HepG2 (cell line): ENCODE data around the gene STXBP4. TPM values are rescaled to one million over a fixed set of nuclear protein-coding genes. Genes with fewer than 3 reads are reported as not detected.

Experiments used
- ATAC-seq: fragments of 200-7000 bp; cut with Tn5 transposase; 3 replicates; pipeline ENCODE4 v1.9.1; 2020; ENCODE audit warnings: mild to moderate bottlenecking, moderate library complexity
- BruUV-seq: library from RNA; stranded (reverse); fragments of 400-500 nt; replicated peaks from 2 replicates; lab custom pipeline; 2021; lab: Mats Ljungman, UMichigan
- CTCF ChIA-PET: fragments of 300-600 bp; formaldehyde crosslinking; extraction: SDS; loops from one replicate; lab custom pipeline; 2021; ENCODE audit warnings: low total read pairs, inconsistent platforms, low intra/inter-chr PET ratio; lab: Yijun Ruan, JAX
- POLR2A ChIA-PET: fragments of 350-600 bp; sonication (Branson Sonifier 250); formaldehyde crosslinking; loops from one replicate; lab custom pipeline; 2020; ENCODE audit warnings: antibody characterized with exemption, inconsistent platforms; lab: Yijun Ruan, JAX
- DNase-seq: peaks from one replicate; pipeline ENCODE4 v3.0.0-alpha.2; 2015; ENCODE audit warnings: low spot score
- FAIRE-seq: peaks from 3 replicates; lab custom pipeline; 2011; peaks lifted over from hg19 to GRCh38; lab: Jason Lieb, UNC
- H2AFZ ChIP-seq: one replicate; pipeline ENCODE4 v1.6.1; 2011; ENCODE audit warnings: low read length, inconsistent platforms
- H3K27ac ChIP-seq: fragments of 300-600 bp; 3 replicates; pipeline ENCODE4 v1.8.0; 2011; ENCODE audit warnings: mixed run types, mild to moderate bottlenecking, mixed read lengths, low read length, inconsistent platforms; ENCODE audit not compliant: insufficient read depth; ENCODE audit errors: extremely low read length
- H3K27me3 ChIP-seq, 2 experiments: fragments of 200-600 bp in 1 of 2; 2 replicates in 1 of 2; 3 replicates in 1 of 2; pipeline versions ENCODE4 v1.6.0 to v1.8.0; 2011; ENCODE audit warnings: low read length in 2 of 2, mild to moderate bottlenecking in 2 of 2, moderate library complexity in 2 of 2, inconsistent platforms in 1 of 2; ENCODE audit not compliant: insufficient read depth in 2 of 2, control insufficient read depth in 1 of 2
- H3K36me3 ChIP-seq, 2 experiments: fragments of 200-600 bp in 1 of 2; replicated peaks in 1 of 2; 2 replicates in 1 of 2; 3 replicates in 1 of 2; pipeline versions ENCODE4 v1.5.1 to v1.8.0; 2011; ENCODE audit warnings: low read length in 2 of 2, inconsistent platforms in 1 of 2; ENCODE audit not compliant: insufficient read depth in 2 of 2, control insufficient read depth in 1 of 2
- H3K4me1 ChIP-seq: 2 replicates; pipeline ENCODE4 v1.5.1; 2012; ENCODE audit warnings: low read length, inconsistent platforms; ENCODE audit not compliant: insufficient read depth
- H3K4me2 ChIP-seq: 2 replicates; pipeline ENCODE4 v1.6.0; 2011; ENCODE audit warnings: low read depth, low read length, inconsistent platforms
- H3K4me3 ChIP-seq, 3 experiments: fragments of 200-600 bp in 1 of 3; sonication (generic), shearing (Covaris generic) in 1 of 3; replicated peaks in 1 of 3; 2 replicates each; pipeline ENCODE4 v1.5.1; 2011 to 2016; ENCODE audit warnings: low read length in 3 of 3, inconsistent platforms in 2 of 3, low read depth in 2 of 3, mild to moderate bottlenecking in 2 of 3, control low read depth in 1 of 3, mixed read lengths in 1 of 3; ENCODE audit not compliant: insufficient read depth in 1 of 3
- H3K79me2 ChIP-seq: one replicate; pipeline ENCODE4 v1.6.1; 2011; ENCODE audit warnings: low read length, inconsistent platforms; ENCODE audit not compliant: insufficient read depth
- H3K9ac ChIP-seq: 2 replicates; pipeline ENCODE4 v1.6.0; 2011; ENCODE audit warnings: mild to moderate bottlenecking, low read depth, low read length, inconsistent platforms; ENCODE audit not compliant: insufficient read depth
- H3K9me3 ChIP-seq: 2 replicates; pipeline ENCODE4 v1.5.1; 2012; ENCODE audit warnings: mild to moderate bottlenecking, low read length
- H4K20me1 ChIP-seq: 2 replicates; pipeline ENCODE4 v1.6.0; 2011; ENCODE audit warnings: inconsistent platforms, mild to moderate bottlenecking, low read length, moderate library complexity; ENCODE audit not compliant: insufficient read depth
- CHD4 ChIP-seq: fragments of 200-600 bp; sonication (generic); IDR thresholded peaks from 2 replicates; pipeline ENCODE4 v1.7.0; 2017; ENCODE audit warnings: mild to moderate bottlenecking, low read length, borderline replicate concordance
- ISX ChIP-seq: sonication (generic); formaldehyde crosslinking; conservative IDR thresholded peaks from 2 replicates; pipeline ENCODE4 v1.5.0; 2020; ENCODE audit warnings: missing genetic modification reagents
- ONECUT2 ChIP-seq: sonication (generic); formaldehyde crosslinking; IDR thresholded peaks from 2 replicates; pipeline ENCODE4 v1.4.0; 2020; ENCODE audit warnings: missing genetic modification reagents
- SPEN ChIP-seq: sonication (generic); formaldehyde crosslinking; IDR thresholded peaks from 2 replicates; pipeline ENCODE4 v1.5.1; 2020; ENCODE audit warnings: low read depth, mild to moderate bottlenecking, missing genetic modification reagents
- ZFAT ChIP-seq: sonication (generic); formaldehyde crosslinking; conservative IDR thresholded peaks from 2 replicates; pipeline ENCODE4 v1.8.1; 2023; ENCODE audit warnings: missing genetic modification reagents, inconsistent platforms
- ZNF329 ChIP-seq: sonication (generic); formaldehyde crosslinking; IDR thresholded peaks from 2 replicates; pipeline ENCODE4 v1.9.0; 2021; ENCODE audit warnings: low read depth, mild to moderate bottlenecking, missing genetic modification reagents
- WGBS: methylation state at CpG from one replicate; pipeline ENCODE4 v1.1.6; 2017; ENCODE audit warnings: low lambda C conversion rate; 5-methylcytosine and 5-hydroxymethylcytosine counted together
- in situ Hi-C: cut with HindIII; loops from 2 replicates; pipeline ENCODE4 v1.10.0; 2017; ENCODE audit warnings: low pct_unique_long_range_greater_than_20kb; ENCODE audit not compliant: extremely low pct_ligation_motif_present
- intact Hi-C: fragments of 100-400 bp; cut with micrococcal nuclease; formaldehyde crosslinking; loops from one replicate; pipeline ENCODE4 v1.10.0; 2022; ENCODE audit not compliant: unreplicated experiment
- polyA plus RNA-seq, 8 experiments: library from polyadenylated mRNA; depleted of rRNA in 3 of 8; stranded (reverse) in 7 of 8; unstranded in 1 of 8; fragments of >200 nt; fragmentation: Illumina TruSeq in 4 of 8; extraction: Trizol in 4 of 8; gene quantifications; 2 replicates each; pipeline versions ENCODE4 v1.2.1 to v1.2.3, GENCODE V29; 2011 to 2016; ENCODE audit warnings: low read depth in 4 of 8, missing spikeins in 1 of 8, mixed read lengths in 1 of 8; ENCODE audit not compliant: insufficient read depth in 1 of 8
- total RNA-seq, 5 experiments: library from RNA; depleted of rRNA; stranded (reverse); fragments of >200 nt; fragmentation: Illumina TruSeq; extraction: Trizol; gene quantifications; 2 replicates each; pipeline ENCODE4 v1.2.3, GENCODE V29; 2016; ENCODE audit warnings: low read depth in 1 of 5
- TF ChIP-seq, protein P1 (sequence below): IDR thresholded peaks from 2 replicates; pipeline ENCODE4 v1.6.1; 2012; ENCODE audit warnings: low read depth, low read length, improper control_type of control experiment
- TF ChIP-seq, protein P2 (sequence below): IDR thresholded peaks from 2 replicates; pipeline ENCODE4 v1.6.1; 2016; ENCODE audit warnings: low read depth, missing genetic modification reagents, missing compliant biosample characterization
- TF ChIP-seq, protein P3 (sequence below): sonication (generic); formaldehyde crosslinking; IDR thresholded peaks from 2 replicates; pipeline ENCODE4; 2020; ENCODE audit warnings: missing genetic modification reagents, mild to moderate bottlenecking, borderline replicate concordance
- TF ChIP-seq, protein P4 (sequence below): sonication (generic); formaldehyde crosslinking; IDR thresholded peaks from 2 replicates; pipeline ENCODE4 v1.9.0; 2021; ENCODE audit warnings: missing genetic modification reagents, borderline replicate concordance

Gene STXBP4
- total and polyA plus RNA-seq, 2 of the 13 experiments (the other 11 are each of a cell fraction or from before 2014, with no cell fraction given) = 8.5 to 36.1 TPM

DNA sequence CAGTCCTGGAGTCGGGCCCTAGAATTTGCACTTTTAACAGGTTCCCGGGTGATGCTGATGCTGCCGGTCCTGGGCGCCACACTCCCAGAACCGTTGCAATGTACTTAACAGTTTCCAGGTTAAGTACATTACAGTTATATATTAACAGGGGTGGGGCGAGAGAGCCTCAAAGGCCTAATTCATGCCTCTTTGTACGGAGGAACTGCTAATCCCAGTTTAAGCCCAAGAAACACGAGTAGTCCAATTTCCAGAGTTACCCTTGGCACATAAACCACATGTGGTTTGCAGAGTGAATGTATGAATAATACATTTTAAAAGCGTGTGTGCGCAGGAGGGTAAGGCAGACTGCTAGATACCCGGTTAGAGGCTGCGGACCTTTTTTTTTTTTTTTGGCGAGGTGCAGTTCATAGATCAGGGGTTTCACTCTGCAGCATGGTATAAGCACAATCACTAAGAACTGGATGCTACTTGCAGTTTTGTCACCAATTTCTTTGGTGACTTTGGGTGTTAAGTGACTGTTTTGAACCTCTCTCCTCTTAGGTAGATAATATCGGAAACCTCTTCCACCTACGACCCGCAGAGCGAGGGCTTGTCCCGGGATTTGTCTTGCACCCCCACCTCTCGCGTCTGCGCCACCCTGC is 824 bp upstream of the STXBP4 start:
- Histone ChIP-seq H3K79me2 (peaks cover 80% of the 10 kb centered on the region), H3K27ac (peak overlapping the region; percentile 82), H3K9ac (peak overlapping the region; percentile 92), H3K9me3 (no peaks in the 10 kb centered on the region), H3K36me3 (peaks cover 1 to 29% of the 10 kb centered on the region in 2 experiments; a peak in 4 of 5 replicates), H4K20me1 (peaks cover 5% of the 10 kb centered on the region), H3K27me3 (no peaks in the 10 kb centered on the region; a peak in 1 of 5 replicates), H3K4me3 (peak overlapping the region; percentile 79 to 99 (median 93)), H3K4me1 (peaks cover 61% of the 10 kb centered on the region), H2AFZ (peak overlapping the region; percentile 13), H3K4me2 (peak overlapping the region; percentile 91)
- TSS peak; percentile 51 for BruUV-seq
- WGBS = under 1% methylated on average over 21 of the region's 21 CpGs
- CTCF ChIA-PET = no interaction called here
- in situ Hi-C loops (no loop called here), intact Hi-C loops (loop anchor here (1.0 to 10.0 kb wide), 2 partner anchors 64 to 317 kb away; no protein-coding TSS in a partner anchor)
- POLR2A ChIA-PET = interaction anchor here (1.0 to 1.5 kb wide), 2 partner anchors 38 to 466 kb away, joined by 3 to 5 read pairs; no protein-coding TSS in a partner anchor
- DNase-seq (peak; percentile 83), ATAC-seq (peak; percentile 70), FAIRE-seq (peak; percentile 68)
- TF ChIP-seq, protein P1, sequence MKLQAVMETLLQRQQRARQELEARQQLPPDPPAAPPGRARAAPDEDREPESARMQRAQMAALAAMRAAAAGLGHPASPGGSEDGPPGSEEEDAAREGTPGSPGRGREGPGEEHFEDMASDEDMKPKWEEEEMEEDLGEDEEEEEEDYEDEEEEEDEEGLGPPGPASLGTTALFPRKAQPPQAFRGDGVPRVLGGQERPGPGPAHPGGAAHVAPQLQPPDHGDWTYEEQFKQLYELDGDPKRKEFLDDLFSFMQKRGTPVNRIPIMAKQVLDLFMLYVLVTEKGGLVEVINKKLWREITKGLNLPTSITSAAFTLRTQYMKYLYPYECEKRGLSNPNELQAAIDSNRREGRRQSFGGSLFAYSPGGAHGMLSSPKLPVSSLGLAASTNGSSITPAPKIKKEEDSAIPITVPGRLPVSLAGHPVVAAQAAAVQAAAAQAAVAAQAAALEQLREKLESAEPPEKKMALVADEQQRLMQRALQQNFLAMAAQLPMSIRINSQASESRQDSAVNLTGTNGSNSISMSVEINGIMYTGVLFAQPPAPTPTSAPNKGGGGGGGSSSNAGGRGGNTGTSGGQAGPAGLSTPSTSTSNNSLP = peak; percentile 29; the same call in 1 of the 2 replicates
- TF ChIP-seq ISX (CRISPR knock-in tag) (no peak), ZFAT (no peak), SPEN (no peak), ZNF329 (CRISPR knock-in tag) (no peak), ONECUT2 (CRISPR knock-in tag) (no peak), CHD4 (no peak)
- TF ChIP-seq, protein P2, sequence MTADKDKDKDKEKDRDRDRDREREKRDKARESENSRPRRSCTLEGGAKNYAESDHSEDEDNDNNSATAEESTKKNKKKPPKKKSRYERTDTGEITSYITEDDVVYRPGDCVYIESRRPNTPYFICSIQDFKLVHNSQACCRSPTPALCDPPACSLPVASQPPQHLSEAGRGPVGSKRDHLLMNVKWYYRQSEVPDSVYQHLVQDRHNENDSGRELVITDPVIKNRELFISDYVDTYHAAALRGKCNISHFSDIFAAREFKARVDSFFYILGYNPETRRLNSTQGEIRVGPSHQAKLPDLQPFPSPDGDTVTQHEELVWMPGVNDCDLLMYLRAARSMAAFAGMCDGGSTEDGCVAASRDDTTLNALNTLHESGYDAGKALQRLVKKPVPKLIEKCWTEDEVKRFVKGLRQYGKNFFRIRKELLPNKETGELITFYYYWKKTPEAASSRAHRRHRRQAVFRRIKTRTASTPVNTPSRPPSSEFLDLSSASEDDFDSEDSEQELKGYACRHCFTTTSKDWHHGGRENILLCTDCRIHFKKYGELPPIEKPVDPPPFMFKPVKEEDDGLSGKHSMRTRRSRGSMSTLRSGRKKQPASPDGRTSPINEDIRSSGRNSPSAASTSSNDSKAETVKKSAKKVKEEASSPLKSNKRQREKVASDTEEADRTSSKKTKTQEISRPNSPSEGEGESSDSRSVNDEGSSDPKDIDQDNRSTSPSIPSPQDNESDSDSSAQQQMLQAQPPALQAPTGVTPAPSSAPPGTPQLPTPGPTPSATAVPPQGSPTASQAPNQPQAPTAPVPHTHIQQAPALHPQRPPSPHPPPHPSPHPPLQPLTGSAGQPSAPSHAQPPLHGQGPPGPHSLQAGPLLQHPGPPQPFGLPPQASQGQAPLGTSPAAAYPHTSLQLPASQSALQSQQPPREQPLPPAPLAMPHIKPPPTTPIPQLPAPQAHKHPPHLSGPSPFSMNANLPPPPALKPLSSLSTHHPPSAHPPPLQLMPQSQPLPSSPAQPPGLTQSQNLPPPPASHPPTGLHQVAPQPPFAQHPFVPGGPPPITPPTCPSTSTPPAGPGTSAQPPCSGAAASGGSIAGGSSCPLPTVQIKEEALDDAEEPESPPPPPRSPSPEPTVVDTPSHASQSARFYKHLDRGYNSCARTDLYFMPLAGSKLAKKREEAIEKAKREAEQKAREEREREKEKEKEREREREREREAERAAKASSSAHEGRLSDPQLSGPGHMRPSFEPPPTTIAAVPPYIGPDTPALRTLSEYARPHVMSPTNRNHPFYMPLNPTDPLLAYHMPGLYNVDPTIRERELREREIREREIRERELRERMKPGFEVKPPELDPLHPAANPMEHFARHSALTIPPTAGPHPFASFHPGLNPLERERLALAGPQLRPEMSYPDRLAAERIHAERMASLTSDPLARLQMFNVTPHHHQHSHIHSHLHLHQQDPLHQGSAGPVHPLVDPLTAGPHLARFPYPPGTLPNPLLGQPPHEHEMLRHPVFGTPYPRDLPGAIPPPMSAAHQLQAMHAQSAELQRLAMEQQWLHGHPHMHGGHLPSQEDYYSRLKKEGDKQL (CRISPR knock-in tag) = no peak
- TF ChIP-seq, protein P3, sequence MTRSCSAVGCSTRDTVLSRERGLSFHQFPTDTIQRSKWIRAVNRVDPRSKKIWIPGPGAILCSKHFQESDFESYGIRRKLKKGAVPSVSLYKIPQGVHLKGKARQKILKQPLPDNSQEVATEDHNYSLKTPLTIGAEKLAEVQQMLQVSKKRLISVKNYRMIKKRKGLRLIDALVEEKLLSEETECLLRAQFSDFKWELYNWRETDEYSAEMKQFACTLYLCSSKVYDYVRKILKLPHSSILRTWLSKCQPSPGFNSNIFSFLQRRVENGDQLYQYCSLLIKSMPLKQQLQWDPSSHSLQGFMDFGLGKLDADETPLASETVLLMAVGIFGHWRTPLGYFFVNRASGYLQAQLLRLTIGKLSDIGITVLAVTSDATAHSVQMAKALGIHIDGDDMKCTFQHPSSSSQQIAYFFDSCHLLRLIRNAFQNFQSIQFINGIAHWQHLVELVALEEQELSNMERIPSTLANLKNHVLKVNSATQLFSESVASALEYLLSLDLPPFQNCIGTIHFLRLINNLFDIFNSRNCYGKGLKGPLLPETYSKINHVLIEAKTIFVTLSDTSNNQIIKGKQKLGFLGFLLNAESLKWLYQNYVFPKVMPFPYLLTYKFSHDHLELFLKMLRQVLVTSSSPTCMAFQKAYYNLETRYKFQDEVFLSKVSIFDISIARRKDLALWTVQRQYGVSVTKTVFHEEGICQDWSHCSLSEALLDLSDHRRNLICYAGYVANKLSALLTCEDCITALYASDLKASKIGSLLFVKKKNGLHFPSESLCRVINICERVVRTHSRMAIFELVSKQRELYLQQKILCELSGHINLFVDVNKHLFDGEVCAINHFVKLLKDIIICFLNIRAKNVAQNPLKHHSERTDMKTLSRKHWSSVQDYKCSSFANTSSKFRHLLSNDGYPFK (CRISPR knock-in tag) = no peak
- TF ChIP-seq, protein P4, sequence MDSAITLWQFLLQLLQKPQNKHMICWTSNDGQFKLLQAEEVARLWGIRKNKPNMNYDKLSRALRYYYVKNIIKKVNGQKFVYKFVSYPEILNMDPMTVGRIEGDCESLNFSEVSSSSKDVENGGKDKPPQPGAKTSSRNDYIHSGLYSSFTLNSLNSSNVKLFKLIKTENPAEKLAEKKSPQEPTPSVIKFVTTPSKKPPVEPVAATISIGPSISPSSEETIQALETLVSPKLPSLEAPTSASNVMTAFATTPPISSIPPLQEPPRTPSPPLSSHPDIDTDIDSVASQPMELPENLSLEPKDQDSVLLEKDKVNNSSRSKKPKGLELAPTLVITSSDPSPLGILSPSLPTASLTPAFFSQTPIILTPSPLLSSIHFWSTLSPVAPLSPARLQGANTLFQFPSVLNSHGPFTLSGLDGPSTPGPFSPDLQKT = no peak
